Left ventricle myocardium superior (tissue), 1 donor: ENCODE results near the gene LCNL1. TPM values are rescaled to one million over a fixed set of nuclear protein-coding genes. Genes with fewer than 3 reads are reported as not detected.

ENCODE experiments used
- ATAC-seq: fragments of 200-7000 bp; cut with Tn5 transposase; one replicate; pipeline ENCODE4 v1.9.1; 2020; ENCODE audit warnings: mild to moderate bottlenecking, moderate library complexity
- DNase-seq: peaks from one replicate; pipeline ENCODE4 v3.0.0-alpha.2; 2020
- intact Hi-C: fragments of 100-400 bp; cut with micrococcal nuclease; formaldehyde crosslinking; loops from one replicate; pipeline ENCODE4 v1.11.0; 2022
- total RNA-seq: library from RNA; stranded (reverse); fragmentation: NEBNext Ultra II Directional; extraction: Animal tissue kit (Norgen Biotek cat#: 25700); gene quantifications from one replicate; pipeline ENCODE4 v1.2.1, GENCODE V29; 2021
- donor health status: DM: no; HTN: yes; CAD: no; lungs with severe emphysema.

LCNL1 gene
- total RNA-seq, 1 donor from 2014 or later: 18.3 TPM

DNA sequence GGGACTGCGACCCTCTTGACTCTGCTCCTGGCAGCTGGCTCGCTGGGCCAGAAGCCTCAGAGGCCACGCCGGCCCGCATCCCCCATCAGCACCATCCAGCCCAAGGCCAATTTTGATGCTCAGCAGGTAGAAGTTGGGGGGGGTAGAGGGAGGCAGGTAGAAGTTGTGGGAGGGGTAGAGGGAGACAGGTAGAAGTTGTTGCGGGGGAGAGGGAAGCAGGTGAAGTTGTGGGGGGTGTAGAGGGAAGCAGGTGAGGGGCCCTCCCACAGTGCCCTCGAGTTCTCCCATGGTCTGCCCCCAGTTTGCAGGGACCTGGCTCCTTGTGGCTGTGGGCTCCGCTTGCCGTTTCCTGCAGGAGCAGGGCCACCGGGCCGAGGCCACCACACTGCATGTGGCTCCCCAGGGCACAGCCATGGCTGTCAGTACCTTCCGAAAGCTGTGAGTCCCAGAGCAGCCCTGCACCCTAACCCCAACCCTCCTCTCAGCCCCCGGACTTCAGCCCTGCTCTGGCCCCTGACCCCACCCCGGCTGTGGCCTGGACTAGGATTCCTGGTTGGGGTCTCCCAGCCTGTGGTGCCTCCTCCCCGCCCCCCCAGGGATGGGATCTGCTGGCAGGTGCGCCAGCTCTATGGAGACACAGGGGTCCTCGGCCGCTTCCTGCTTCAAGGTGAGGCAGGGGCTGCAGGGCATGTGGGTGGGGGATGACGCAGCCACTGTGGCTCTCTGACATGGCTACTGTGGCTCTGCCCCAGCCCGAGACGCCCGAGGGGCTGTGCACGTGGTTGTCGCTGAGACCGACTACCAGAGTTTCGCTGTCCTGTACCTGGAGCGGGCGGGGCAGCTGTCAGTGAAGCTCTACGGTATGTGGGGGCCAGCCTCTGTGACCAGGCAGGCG is 37.2 kb upstream of the LCNL1 start:
- DNase-seq: peak; percentile 44
- no peak for ATAC-seq
- intact Hi-C loops: no loop called here

- peak; percentile 49 for DNase-seq
- intact Hi-C loops: no loop called here
- ATAC-seq: no peak
Measured at GRCh38 chr9:136946228-136947027, 36.4 kb upstream of the LCNL1 start.

DNA sequence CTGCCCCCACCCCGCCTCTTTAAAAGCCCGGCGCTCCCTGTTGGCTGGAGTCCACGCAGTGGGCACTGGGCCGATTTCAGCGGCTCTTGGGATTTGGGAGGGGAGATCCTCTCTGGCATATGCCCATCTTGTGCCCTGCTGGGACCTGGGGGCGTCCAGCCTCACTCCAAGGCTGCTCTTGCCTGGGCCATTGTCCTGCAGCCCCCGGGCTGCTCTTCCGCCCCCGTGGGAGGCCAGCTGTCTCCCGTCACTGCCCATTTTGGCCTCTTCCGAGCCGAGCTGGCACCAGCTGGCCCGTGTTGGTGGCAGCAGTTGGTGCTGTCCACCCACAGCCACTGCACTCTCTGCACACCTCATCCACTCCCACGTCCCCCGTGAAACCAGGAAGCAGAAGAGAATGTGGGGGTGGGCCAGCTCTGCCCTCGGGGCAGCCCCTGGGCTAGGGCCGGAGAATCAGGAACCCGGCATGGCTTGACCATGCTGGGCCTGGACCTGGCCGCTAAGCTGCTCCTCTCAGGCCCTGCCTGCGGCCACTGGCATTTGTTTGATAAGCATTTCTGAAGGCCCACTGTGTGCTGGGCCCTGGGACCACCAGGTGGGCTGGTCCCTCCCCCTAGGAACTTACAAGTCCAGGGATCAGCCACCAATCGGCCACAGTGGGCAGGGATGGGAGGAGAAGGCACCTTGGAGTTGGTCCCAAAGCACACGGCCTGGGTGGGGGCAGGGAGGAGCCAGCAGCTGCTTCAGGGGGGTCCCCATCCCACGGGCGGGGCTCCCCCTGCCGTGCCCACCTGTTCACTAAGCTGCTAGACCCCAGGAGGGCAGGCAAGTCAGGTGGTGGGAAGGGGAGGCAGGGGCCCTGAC is 35.5 kb upstream of the LCNL1 start:
- intact Hi-C loops: no loop called here
- DNase-seq: peak; percentile 43
- ATAC-seq: no peak

DNA sequence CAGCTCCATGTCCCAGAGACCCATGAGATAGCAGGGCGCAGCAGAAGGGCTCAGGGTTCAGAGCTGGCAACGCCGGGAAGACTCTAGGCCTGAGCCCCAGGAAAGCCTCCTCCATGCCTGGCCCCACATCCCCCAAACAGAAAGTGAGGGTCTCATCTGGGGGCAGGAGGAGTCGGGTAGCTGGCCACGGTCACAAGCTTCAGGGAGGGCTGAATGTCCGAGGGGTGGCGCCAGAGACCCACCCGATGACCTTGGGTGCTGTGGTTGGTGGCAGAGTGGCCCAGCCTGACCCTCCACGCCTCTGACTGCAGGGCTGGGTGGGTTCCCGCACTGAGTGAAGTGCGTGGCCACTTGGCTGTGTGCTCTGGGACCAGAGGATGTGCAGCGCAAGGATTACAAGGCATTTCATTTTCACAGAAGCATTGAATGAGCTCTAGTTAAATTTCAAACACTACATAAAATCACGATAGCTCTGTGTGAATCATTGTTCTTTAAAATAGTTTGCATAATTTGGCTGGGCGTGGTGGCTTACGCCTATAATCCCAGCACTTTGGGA is 34.8 kb upstream of the LCNL1 start:
- DNase-seq (peak; percentile 85), ATAC-seq (no peak)
- intact Hi-C loops: no loop called here

GRCh38 chr9:136949239-136949816 is 33.5 kb upstream of the LCNL1 start:
- peak; percentile 2 for ATAC-seq

DNA sequence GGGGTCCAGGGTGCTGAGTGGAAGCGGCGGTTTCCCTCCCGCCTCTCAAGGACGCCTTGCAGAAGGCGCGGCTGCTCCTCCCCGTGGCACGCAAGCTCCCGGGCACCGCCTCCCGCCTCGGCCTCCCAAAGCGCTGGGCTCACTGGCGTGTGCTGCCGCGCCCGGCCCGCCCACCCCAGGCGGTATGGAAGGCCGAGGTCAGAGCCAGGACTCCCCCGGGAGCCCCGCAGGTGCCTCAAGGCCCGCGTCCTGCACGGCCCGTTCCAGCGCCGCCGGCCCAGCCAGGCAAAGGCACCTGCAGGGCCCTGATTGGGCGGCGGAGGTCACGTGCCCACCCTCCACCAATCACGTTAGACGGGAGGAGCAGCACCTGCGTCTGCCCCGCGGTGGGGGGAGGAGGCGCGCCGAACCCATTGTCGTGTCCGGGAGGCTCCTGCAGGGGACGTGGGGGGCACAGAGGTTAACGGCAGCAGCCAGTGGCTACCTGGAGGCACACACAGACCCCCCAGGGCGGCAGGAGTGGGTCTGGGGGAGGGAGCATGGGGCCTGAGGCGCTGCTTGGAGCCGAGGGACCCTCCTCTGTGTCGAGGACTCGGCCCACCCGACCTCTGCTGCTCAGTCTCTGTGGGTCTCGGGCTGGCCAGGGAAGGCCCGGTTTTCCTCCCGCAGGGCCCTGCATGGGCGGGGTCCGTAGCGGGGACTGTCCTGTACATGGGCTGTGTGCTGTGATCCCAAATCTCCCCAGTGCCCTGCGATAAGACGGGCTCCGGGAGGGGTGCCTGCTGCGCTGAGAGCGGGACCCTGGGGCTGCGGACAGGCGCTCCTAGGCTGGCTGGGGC is 32.8 kb upstream of the LCNL1 start:
- DNase-seq (peak; percentile 98), ATAC-seq (peak; percentile 90)
- intact Hi-C loops: no loop called here

More at GRCh38 chr9:136949239-136949816, 33.5 kb upstream of the LCNL1 start:
- no peak for DNase-seq
- intact Hi-C loops: no loop called here

GRCh38 chr9:136950656-136951276 is 32.0 kb upstream of the LCNL1 start:
- peak; percentile 53 for ATAC-seq
- intact Hi-C loops: no loop called here
- peak; percentile 78 for DNase-seq

DNA sequence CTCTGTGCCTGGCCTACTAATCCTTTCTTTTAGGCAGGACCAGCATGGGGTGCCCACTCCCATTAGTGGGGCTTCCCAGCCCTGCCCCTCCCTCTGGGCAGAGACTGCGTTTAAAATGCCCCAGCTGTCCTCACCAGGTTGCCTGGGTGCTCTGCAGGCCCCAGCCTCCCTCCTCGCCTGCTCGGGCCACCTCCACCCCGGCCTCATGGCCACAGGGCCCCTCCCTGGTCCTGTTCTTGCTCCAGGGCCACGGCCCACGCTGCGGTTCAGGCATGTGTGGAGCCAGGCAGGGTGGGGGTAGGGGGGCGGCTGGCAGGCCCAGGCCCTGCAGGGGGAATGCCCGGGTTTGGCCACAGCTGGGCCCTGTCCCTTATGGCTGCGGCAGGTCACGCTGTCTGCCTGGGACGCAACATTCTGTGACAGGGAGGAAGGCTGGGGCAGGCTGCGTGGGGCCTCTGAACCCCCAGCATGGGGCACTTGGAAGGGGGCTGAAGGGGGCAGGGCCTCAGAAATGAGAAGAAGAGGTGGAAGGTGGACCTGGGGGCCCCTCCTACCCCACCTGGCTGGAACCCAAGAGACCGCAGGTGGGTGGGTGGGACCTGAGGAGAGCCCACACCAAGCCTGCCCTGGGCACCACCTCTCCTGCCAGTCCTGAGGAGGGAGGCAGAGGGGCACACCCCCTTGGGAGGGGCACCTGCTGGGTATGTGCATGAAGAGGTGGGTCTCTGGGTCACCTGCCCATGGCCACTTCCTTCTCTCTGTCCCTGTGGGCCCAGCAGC is 31.1 kb upstream of the LCNL1 start, which contains the start of gene LCN12:
Gene LCN12, plus strand, starts transcription at position 733 of the 780 bp plus-strand sequence. CDS start 55 bp downstream, outside the sequence.
- DNase-seq (peak; percentile 34), ATAC-seq (no peak)
- intact Hi-C loops: no loop called here

DNA sequence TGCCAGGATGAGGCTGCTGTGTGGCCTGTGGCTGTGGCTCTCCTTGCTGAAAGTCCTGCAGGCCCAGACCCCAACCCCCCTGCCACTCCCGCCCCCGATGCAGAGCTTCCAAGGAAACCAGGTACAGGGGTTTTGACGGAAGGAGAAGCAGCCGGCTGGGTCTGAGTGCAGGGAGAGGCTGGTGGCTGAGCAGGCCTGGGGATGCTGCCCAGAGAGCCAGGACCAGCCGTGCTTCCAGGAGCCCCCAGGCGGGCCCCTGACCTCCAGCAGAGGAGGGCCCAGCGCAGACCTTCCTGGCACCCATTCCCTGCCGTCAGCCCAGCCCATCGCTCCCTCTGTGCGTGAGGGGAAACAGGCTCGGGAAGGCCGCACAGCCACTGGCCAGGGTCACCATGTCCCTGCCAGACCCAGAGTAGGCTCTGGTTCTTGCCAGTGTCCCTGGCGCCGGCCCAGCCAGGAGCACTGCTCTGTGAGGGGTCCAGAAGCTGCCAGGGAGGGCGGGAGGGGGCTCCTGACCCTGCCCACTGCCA is 30.4 kb upstream of the LCNL1 start:
- intact Hi-C loops: no loop called here
- peak; percentile 68 for DNase-seq
- ATAC-seq: no peak

- DNase-seq (peak; percentile 34), ATAC-seq (no peak)
- intact Hi-C loops: no loop called here
Measured at GRCh38 chr9:136952876-136953770, 29.7 kb upstream of the LCNL1 start.

DNA sequence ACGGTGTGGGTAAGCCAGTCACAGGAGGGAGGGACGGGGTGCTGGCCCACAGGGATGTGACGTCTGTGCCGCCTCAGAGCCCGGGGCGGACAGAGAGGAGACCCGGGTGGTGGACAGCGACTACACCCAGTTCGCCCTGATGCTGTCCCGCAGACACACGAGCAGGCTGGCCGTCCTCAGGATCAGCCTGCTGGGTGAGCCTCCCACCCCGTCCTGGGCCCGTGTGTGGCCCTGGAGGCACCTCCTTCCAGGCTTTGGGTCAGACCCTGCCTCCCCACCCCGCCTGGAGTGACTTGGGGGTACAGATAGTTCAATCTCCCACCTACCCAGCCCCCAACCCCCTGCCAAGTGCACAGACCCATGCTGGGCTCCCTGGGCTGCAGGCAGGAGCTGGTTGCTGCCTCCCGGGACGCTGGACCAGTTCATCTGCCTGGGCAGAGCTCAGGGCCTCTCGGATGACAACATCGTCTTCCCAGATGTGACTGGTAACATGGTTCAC is 29.0 kb upstream of the LCNL1 start:
- intact Hi-C loops: no loop called here
- no peak for ATAC-seq
- DNase-seq: peak; percentile 19

DNA sequence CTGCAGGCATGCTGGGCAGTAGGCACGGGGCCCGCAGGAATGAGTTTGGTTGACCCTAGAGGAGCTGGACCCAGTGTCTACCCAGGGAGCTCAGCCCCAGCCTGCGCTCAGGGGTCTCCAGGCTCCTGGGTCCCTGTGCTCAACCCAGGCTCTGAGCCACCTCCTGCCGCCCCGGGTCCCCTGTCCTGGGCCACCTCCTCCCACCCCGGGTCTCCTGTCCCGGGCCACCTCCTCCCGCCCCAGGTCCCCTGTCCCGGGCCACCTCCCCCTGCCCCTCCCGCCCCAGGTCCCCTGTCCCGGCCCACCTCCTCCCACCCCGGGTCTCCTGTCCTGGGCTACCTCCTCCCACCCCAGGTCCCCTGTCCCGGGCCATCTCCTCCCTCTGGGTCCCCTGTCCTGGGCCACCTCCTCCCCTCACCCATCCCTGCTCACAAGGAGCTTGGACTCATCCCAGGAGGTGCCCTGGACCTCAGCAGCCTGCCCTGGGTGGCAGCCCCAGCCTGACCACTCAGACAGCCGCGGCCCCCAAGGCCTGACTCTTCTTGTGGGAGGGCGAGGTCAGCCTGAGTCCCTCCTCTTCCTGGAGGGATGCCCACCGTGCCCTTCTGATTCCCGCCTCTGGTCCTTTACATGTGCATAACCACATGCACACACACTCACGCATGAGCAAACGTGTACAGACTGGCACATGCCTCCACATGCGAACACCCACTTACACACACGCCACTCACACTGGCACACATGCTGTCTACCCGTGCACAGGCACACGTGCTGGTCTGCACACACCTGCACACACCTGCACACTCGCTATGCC is 28.3 kb upstream of the LCNL1 start:
- DNase-seq (peak; percentile 25), ATAC-seq (no peak)
- intact Hi-C loops: no loop called here

DNA sequence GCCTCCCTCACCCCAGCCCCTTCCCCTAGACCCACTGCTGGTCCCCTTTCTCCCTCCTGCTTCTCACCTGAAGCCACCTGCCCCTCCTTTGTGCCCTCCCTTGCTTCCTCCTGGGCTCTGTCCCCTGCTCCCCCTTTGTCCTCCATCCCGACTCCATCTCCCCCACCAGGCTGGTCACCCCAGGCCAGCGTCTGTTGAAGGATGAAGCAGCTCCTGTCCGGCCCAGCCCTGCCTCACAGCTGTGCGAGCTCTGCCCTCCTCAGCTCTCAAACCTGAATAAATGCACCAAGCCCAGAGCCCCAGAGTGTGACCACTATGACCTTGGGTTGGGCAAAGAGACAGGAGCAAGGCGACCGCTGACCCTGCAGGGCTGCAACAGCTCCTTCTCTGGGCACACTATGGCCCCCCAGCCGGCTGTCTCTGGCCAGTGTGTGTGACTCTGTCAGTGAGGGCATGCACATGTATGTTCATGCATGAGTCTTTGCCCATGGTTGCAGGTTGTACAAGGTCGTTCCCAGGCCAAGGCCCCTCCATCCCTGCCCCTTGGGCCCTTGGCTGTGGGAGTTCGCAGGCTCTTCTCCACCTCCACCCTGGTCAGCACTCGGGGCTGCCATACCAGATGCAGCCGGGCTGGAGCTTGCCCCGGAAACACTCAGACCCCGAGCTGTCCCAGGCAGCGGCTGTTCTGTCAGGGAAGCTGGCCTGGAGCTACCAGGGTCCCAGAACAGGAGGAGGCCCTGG is 27.4 kb upstream of the LCNL1 start:
- DNase-seq (no peak), ATAC-seq (no peak)
- intact Hi-C loops: no loop called here

GRCh38 chr9:136955943-136956335 is 26.9 kb upstream of the LCNL1 start:
- ATAC-seq: no peak
- DNase-seq: peak; percentile 20
- intact Hi-C loops: no loop called here
